AG04450 (cell line): ENCODE results near the gene ATXN3. TPM values are rescaled to one million over a fixed set of nuclear protein-coding genes. Genes with fewer than 3 reads are reported as not detected.
A peak's percentile ranks its signal among the peaks of the same experiment; 100 is the strongest.

Experiments
- CTCF ChIA-PET: fragments of 300-600, 350-600 bp; formaldehyde crosslinking; extraction: SDS; loops from one replicate; lab custom pipeline; 2022; ENCODE audit warnings: antibody characterized with exemption, inconsistent platforms; lab: Charles Lee
- POLR2A ChIA-PET: fragments of 350-600 bp; formaldehyde crosslinking; extraction: SDS; loops from one replicate; lab custom pipeline; 2021; ENCODE audit warnings: antibody characterized with exemption, inconsistent platforms; lab: Yijun Ruan, JAX
- DNase-seq: peaks from one replicate; pipeline ENCODE4 v3.0.0-alpha.2; 2011; ENCODE audit warnings: low read depth, low spot score
- H3K27ac ChIP-seq: one replicate; pipeline ENCODE4 v1.5.1; 2012; ENCODE audit warnings: low read depth, low read length, control low read depth
- H3K27me3 ChIP-seq: one replicate; pipeline ENCODE4 v1.6.0; 2012; ENCODE audit warnings: low read length; ENCODE audit not compliant: control insufficient read depth, insufficient read depth
- H3K4me3 ChIP-seq: 2 replicates; pipeline ENCODE4 v1.5.1; 2011; ENCODE audit warnings: mild to moderate bottlenecking, low read depth, low read length, control low read depth
- H3K9me3 ChIP-seq: 2 replicates; pipeline ENCODE4 v1.5.1; 2012; ENCODE audit warnings: low read length; ENCODE audit not compliant: control insufficient read depth, insufficient read depth
- CTCF ChIP-seq: IDR thresholded peaks from 2 replicates; pipeline ENCODE4 v1.5.1; 2011; ENCODE audit warnings: low read depth, low read length, control low read depth, inconsistent platforms
- polyA plus RNA-seq: library from polyadenylated mRNA; depleted of rRNA; stranded (reverse); fragments of >200 nt; gene quantifications from 2 replicates; pipeline ENCODE4 v1.2.3, GENCODE V29; 2011

ATXN3 gene
- polyA plus RNA-seq, 1 experiment = 38.2 TPM

- H3K27ac ChIP-seq = peak overlapping the region; percentile 92
- DNase-seq = no peak
- POLR2A ChIA-PET = interaction anchor here (0.7 to 2.0 kb wide), 7 partner anchors 11 to 443 kb away, joined by 3 to 21 read pairs (median 4); partner anchors contain the start of genes ATXN3, FBLN5 and TRIP11
- CTCF ChIA-PET = interaction anchor here (0.7 to 10.6 kb wide), 6 partner anchors 10 to 564 kb away, joined by 3 to 140 read pairs (median 4); partner anchors contain the start of gene ATXN3
- H3K4me3 ChIP-seq = peak overlapping the region; percentile 95
- H3K9me3 ChIP-seq = peaks cover 2% of the 10 kb centered on the region; the same call in 1 of the 2 replicates
- no peak for TF ChIP-seq CTCF
- no peaks in the 10 kb centered on the region for H3K27me3 ChIP-seq
Measured at GRCh38 chr14:92122351-92122677, 15.9 kb upstream of the ATXN3 start.

- H3K27me3 ChIP-seq = no peaks in the 10 kb centered on the region
- peaks cover 2% of the 10 kb centered on the region; the same call in 1 of the 2 replicates for H3K9me3 ChIP-seq
- no peak for TF ChIP-seq CTCF
- POLR2A ChIA-PET = interaction anchor here (0.6 to 2.0 kb wide), 8 partner anchors 10 to 444 kb away, joined by 3 to 21 read pairs (median 4); partner anchors contain the start of genes ATXN3, FBLN5 and TRIP11
- peak within 1 kb of the TSS; percentile 95 for H3K4me3 ChIP-seq
- peak within 1 kb of the TSS; percentile 92 for H3K27ac ChIP-seq
- CTCF ChIA-PET = interaction anchor here (0.6 to 10.6 kb wide), 5 partner anchors 10 to 565 kb away, joined by 3 to 140 read pairs (median 4); partner anchors contain the start of gene ATXN3
- DNase-seq = no peak
Measured at GRCh38 chr14:92121670-92122350, 15.4 kb upstream of the ATXN3 start, which contains the start of the genes CPSF2 and NDUFB1. CPSF2 (plus strand) TSS chr14:92121969; CDS start chr14:92130985, 9,016 bp downstream. NDUFB1 (minus strand) TSS chr14:92121706; CDS start chr14:92117637, 4,069 bp downstream.

GRCh38 chr14:92121207-92121669 lies 14.9 kb upstream of the ATXN3 start:
- Histone ChIP-seq H3K4me3 (peak overlapping the region; percentile 95), H3K27ac (peak overlapping the region; percentile 92), H3K9me3 (peaks cover 2% of the 10 kb centered on the region; the same call in 1 of the 2 replicates), H3K27me3 (no peaks in the 10 kb centered on the region)
- no peak for DNase-seq
- POLR2A ChIA-PET = interaction anchor here (0.6 to 2.0 kb wide), 6 partner anchors 10 to 445 kb away, joined by 3 to 21 read pairs (median 6); partner anchors contain the start of genes ATXN3 and TRIP11
- TF ChIP-seq CTCF = no peak
- CTCF ChIA-PET = interaction anchor here (0.6 to 10.6 kb wide), 4 partner anchors 14 to 566 kb away, joined by 3 to 140 read pairs (median 4); partner anchors contain the start of gene ATXN3

- ChIA-PET CTCF (interaction anchor here (4.4 kb wide), 1 partner anchor 12 kb away, joined by 140 read pairs; the partner anchor contains the start of genes CPSF2 and NDUFB1), POLR2A (no interaction called here)
- H3K4me3 ChIP-seq = no peak overlapping the region
- no peak overlapping the region for H3K27ac ChIP-seq
- no peaks in the 10 kb centered on the region for H3K9me3 ChIP-seq
- no peaks in the 10 kb centered on the region for H3K27me3 ChIP-seq
- DNase-seq = no peak
- TF ChIP-seq CTCF = no peak
Measured at GRCh38 chr14:92109490-92109889, 3.1 kb upstream of the ATXN3 start.
